Duodenal mucosa (tissue), 2 donors: Measurements from ENCODE around the gene FRMD4A.
"Not testable (repeated sequence)": the region's sequence is repeated elsewhere in the genome, so short reads cannot be mapped to it uniquely, and the experiment has no call there.

Source experiments
- H3K27ac ChIP-seq: one replicate; pipeline ENCODE4 v1.7.0; 2013; ENCODE audit warnings: low read depth, low read length
- H3K27me3 ChIP-seq, 2 donors: one replicate each; pipeline ENCODE4 v1.7.0; 2013; ENCODE audit warnings: low read length in 2 of 2, control low read depth in 1 of 2; ENCODE audit not compliant: insufficient read depth in 2 of 2, control insufficient read depth in 1 of 2
- H3K36me3 ChIP-seq, 2 donors: one replicate each; pipeline ENCODE4 v1.7.0; 2013; ENCODE audit warnings: low read length in 2 of 2, control low read depth in 1 of 2; ENCODE audit not compliant: insufficient read depth in 2 of 2, control insufficient read depth in 1 of 2
- H3K4me1 ChIP-seq, 2 donors: one replicate each; pipeline ENCODE4 v1.7.0; 2013; ENCODE audit warnings: low read length in 2 of 2, control low read depth in 1 of 2; ENCODE audit not compliant: insufficient read depth in 2 of 2, control insufficient read depth in 1 of 2
- H3K4me3 ChIP-seq, 2 donors: one replicate each; pipeline ENCODE4 v1.7.0; 2013; ENCODE audit warnings: low read length in 2 of 2, low read depth in 1 of 2
- H3K9ac ChIP-seq, 2 donors: one replicate each; pipeline ENCODE4 v1.7.0; 2013; ENCODE audit warnings: low read length in 2 of 2, low read depth in 1 of 2
- H3K9me3 ChIP-seq, 2 donors: one replicate each; pipeline ENCODE4 v1.7.0; 2013; ENCODE audit warnings: low read length in 2 of 2, control low read depth in 1 of 2; ENCODE audit not compliant: control insufficient read depth in 1 of 2

FRMD4A gene

DNA sequence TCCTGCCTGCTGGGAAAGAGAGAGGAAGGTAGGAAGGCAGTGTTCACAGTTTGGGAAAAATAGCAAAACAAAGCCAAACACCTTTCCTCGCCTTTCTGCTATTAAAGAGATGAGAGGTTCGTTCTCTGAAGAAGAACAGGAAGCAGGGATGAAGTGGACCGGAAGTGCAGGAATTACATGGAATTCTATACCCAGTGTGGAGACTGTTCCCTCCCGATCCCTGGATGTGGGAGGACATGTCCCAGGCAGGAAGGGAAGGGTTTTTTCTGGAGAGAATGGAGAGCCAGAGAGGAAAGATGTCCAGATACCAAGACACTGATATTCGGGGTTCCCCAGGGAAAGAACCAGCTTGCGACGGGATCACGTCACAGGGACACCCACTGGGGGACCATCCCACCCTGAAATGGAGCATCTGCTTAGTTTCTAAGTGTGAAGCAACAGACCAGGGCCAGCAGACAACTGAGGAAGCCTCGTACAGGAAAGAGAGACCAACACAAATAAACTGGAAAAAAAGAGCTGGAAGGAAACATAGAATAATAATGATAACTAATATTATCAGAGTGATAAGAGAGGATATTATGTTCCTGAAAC lies 556.3 kb downstream of the FRMD4A start:
- no peaks in the 10 kb centered on the region for H3K9me3 ChIP-seq
- no peaks in the 10 kb centered on the region for H3K4me1 ChIP-seq
- no peaks in the 10 kb centered on the region for H3K36me3 ChIP-seq
- H3K27me3 ChIP-seq = peaks cover 0 to 11% of the 10 kb centered on the region in 2 donors
- no peak overlapping the region for H3K4me3 ChIP-seq
- no peak overlapping the region for H3K27ac ChIP-seq
- no peak overlapping the region for H3K9ac ChIP-seq

GRCh38 chr10:13773496-13774170 lies 557.1 kb downstream of the FRMD4A start:
- H3K27me3 ChIP-seq = peaks cover 0 to 11% of the 10 kb centered on the region in 2 donors

DNA sequence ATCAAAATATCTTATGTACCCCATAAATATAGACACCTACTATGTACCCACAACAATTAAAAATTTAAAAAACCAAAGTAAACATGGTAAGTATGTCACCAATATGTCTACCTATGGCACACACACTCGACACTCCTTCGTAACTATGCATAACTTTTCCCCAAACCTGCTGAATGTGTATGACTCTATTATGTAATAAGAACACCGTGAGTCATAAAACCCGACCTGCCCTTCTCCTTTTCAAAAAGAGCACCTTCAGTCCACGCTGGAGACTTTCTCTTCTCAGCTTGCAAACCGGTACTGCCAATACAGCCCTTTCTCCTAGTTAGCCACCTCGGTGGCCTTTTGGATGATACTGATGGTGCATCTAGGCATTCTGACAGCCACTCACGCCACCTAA lies 557.7 kb downstream of the FRMD4A start:
- no peaks in the 10 kb centered on the region for H3K36me3 ChIP-seq
- H3K27ac ChIP-seq = no peak overlapping the region
- H3K27me3 ChIP-seq = peaks cover 0 to 11% of the 10 kb centered on the region in 2 donors
- H3K9ac ChIP-seq = no peak overlapping the region
- no peak overlapping the region for H3K4me3 ChIP-seq
- no peaks in the 10 kb centered on the region for H3K9me3 ChIP-seq
- H3K4me1 ChIP-seq = no peaks in the 10 kb centered on the region

More at GRCh38 chr10:13773496-13774170, 557.1 kb downstream of the FRMD4A start:
- Histone ChIP-seq H3K4me1 (no peaks in the 10 kb centered on the region), H3K9me3 (no peaks in the 10 kb centered on the region), H3K36me3 (no peaks in the 10 kb centered on the region), H3K27ac (no peak overlapping the region), H3K4me3 (no peak overlapping the region), H3K9ac (no peak overlapping the region)

DNA sequence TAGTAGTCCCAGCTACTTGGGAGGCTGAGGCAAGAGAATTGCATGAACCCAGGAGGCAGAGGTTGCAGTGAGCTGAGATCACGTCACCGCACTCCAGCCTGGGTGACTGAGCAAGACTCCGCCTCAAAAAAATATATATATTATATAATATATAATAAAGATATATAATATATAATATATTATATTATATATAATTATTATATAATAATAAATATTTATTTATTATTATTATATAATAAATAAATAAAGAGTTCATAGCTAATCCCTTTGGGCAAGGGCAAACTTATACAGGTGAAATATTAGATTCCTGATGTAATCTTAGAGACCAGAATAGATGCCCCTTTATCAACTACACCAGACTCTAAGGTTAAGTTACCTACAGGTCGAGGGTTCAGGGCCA lies 558.7 kb downstream of the FRMD4A start:
- H3K27ac ChIP-seq = no peak overlapping the region
- no peak overlapping the region for H3K4me3 ChIP-seq
- H3K4me1 ChIP-seq = no peaks in the 10 kb centered on the region
- H3K9ac ChIP-seq = no peak overlapping the region
- H3K9me3 ChIP-seq = no peaks in the 10 kb centered on the region
- H3K36me3 ChIP-seq = no peaks in the 10 kb centered on the region
- peaks cover 0 to 11% of the 10 kb centered on the region in 2 donors for H3K27me3 ChIP-seq

- H3K27me3 ChIP-seq = peaks cover 0 to 11% of the 10 kb centered on the region in 2 donors
- no peak overlapping the region for H3K27ac ChIP-seq
- H3K4me1 ChIP-seq = no peaks in the 10 kb centered on the region
- H3K9ac ChIP-seq = no peak overlapping the region
- H3K36me3 ChIP-seq = no peaks in the 10 kb centered on the region
- H3K9me3 ChIP-seq = no peaks in the 10 kb centered on the region
- H3K4me3 ChIP-seq = no peak overlapping the region
These were observed 559.8 kb downstream of the FRMD4A start for GRCh38 chr10:13770760-13771493.

GRCh38 chr10:13769946-13770345 lies 560.8 kb downstream of the FRMD4A start:
- H3K27me3 ChIP-seq = peaks cover 0 to 11% of the 10 kb centered on the region in 2 donors
- H3K9ac ChIP-seq = no peak overlapping the region
- H3K4me1 ChIP-seq = no peaks in the 10 kb centered on the region
- H3K4me3 ChIP-seq = no peak overlapping the region
- no peaks in the 10 kb centered on the region for H3K9me3 ChIP-seq
- no peak overlapping the region for H3K27ac ChIP-seq
- H3K36me3 ChIP-seq = no peaks in the 10 kb centered on the region

DNA sequence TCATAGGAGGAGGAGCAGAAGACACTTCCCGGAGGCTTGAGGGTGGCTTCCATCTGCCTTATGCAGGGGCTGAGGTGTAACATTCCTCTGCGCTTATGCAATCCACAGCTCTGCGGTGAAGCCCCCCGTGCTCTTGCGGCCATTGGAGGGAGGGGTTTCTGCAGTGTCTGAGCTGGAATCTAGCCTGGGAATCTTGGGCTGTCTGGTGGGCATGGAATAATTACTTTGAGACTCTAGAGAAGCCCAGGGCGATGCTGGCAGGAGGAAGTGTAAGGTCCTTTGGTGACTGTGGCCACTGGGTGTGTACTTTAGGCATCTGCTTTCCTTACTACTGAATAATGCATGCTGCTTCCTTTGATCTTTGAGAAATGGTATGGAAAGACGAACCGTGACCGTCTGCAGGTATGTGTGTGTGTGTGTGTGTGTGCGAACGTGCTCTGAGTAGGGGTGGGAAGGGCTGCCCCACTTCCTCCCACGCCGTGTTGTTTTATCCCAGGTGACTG lies 563.0 kb downstream of the FRMD4A start:
- H3K27ac ChIP-seq = no peak overlapping the region
- no peaks in the 10 kb centered on the region for H3K9me3 ChIP-seq
- no peaks in the 10 kb centered on the region for H3K4me1 ChIP-seq

DNA sequence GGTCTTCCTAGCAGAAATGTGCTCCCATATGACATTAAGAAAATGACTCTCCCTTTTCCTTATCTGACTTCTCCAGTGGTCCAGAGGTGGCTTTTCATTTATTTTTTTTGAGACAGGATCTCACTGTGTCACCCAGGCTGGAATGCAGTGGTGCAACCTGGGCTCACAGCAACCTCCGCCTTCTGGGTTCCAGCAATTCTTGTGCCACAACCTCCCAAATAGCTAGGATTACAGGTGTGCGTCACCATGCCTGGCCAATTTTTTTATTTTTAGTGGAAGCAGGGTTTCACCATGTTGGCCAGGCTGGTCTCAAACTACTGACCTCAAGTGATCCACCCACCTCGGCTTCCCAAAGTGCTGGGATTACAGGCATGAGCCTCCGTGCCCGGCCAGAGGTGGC lies 563.6 kb downstream of the FRMD4A start:
- H3K27ac ChIP-seq, H3K36me3 ChIP-seq, H3K27me3 ChIP-seq, H3K9ac ChIP-seq, H3K4me1 ChIP-seq, H3K4me3 ChIP-seq, H3K9me3 ChIP-seq: not testable (repeated sequence)

More for the DNA sequence above, 563.0 kb downstream of the FRMD4A start:
- Histone ChIP-seq H3K9ac (no peak overlapping the region), H3K36me3 (no peaks in the 10 kb centered on the region), H3K4me3 (no peak overlapping the region), H3K27me3 (no peaks in the 10 kb centered on the region)

DNA sequence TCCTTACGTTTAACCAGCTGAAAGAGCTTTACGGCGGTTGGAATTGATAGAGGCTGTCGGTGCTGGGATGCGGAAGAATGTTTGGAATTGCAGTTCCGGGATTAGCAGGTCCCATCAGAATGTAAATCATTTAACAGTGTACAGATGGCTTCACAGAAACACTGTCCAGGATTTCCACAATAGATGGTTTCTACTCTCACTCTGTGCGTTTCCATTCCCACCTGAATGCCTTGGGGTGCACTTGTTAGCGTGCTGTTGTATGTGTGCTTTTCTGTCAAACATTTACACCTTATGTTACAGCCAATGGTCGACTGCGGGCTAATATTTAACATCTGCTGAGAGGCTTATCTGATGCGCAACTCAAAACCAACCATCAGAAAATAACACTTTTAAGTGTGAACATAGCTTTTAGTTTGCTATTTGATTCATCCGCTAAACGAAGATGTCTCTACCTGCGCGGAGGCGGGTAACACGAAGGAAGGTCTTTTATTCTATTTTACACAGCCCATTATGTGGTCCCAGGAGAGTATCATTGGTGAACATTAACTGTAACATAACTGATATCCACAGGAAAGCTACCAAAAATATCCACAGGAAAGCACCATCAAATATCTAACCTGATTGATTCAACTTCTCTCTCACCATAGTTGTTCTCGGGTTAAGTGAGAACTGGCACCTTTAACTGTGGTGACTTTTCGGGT lies 564.9 kb downstream of the FRMD4A start:
- H3K27me3 ChIP-seq = no peaks in the 10 kb centered on the region
- H3K27ac ChIP-seq = no peak overlapping the region
- no peak overlapping the region for H3K9ac ChIP-seq
- no peaks in the 10 kb centered on the region for H3K9me3 ChIP-seq
- no peaks in the 10 kb centered on the region for H3K36me3 ChIP-seq
- peak overlapping the region; percentile 58 to 59 for H3K4me3 ChIP-seq
- no peaks in the 10 kb centered on the region for H3K4me1 ChIP-seq
